ENCODE data around the gene MTF1.

DNA sequence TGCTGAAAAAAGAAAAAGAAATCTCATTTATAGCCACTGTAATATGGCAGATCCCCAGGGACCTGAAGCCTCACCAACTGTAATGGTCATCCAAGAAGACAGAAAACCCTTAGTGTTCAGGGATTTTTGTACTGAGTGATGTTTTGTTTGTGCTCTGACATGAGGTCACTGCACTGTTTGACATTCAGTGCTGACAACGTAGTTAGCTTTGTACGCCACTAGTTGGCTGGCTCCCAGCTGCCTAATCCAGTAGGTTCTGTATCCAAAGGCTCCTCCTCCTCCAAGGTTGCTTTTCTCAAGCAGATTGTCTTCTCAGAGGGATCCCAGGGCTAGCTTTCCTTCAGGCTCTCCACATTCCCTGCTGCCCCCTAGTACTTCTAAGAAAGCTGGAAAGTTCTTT lies 41.9 kb downstream of the MTF1 start:
- TF ChIP-seq SRF (IDR thresholded peaks at IDR 0.05; ENCODE audit: low read depth) (no peak), SIN3A (IDR thresholded peaks at IDR 0.05; ENCODE audit: low read depth) (no peak), POLR2AphosphoS5 (IDR thresholded peaks at IDR 0.05; ENCODE audit: low read depth, low read length) (no peak), EZH2 (IDR thresholded peaks at IDR 0.05) (no peak), EGR1 (IDR thresholded peaks at IDR 0.05; ENCODE audit: low read depth) (no peak), FOSL1 (IDR thresholded peaks at IDR 0.05; ENCODE audit: low read depth) (no peak), POLR2A (IDR thresholded peaks at IDR 0.05; ENCODE audit: borderline replicate concordance, extremely low read depth, insufficient read depth, insufficient read length) (no peak), SP1 (IDR thresholded peaks at IDR 0.05; ENCODE audit: low read depth) (no peak), ZFX (IDR thresholded peaks at IDR 0.05) (no peak)
- TF ChIP-seq, protein P1, sequence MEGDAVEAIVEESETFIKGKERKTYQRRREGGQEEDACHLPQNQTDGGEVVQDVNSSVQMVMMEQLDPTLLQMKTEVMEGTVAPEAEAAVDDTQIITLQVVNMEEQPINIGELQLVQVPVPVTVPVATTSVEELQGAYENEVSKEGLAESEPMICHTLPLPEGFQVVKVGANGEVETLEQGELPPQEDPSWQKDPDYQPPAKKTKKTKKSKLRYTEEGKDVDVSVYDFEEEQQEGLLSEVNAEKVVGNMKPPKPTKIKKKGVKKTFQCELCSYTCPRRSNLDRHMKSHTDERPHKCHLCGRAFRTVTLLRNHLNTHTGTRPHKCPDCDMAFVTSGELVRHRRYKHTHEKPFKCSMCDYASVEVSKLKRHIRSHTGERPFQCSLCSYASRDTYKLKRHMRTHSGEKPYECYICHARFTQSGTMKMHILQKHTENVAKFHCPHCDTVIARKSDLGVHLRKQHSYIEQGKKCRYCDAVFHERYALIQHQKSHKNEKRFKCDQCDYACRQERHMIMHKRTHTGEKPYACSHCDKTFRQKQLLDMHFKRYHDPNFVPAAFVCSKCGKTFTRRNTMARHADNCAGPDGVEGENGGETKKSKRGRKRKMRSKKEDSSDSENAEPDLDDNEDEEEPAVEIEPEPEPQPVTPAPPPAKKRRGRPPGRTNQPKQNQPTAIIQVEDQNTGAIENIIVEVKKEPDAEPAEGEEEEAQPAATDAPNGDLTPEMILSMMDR (IDR thresholded peaks at IDR 0.05 in 2 of 3, conservative IDR thresholded peaks at IDR 0.05 in 1 of 3; ENCODE audit: borderline replicate concordance in 1 of 3, insufficient read depth in 1 of 3, low read depth in 2 of 3, low read length in 2 of 3), result no peak
- TF ChIP-seq, protein P2, sequence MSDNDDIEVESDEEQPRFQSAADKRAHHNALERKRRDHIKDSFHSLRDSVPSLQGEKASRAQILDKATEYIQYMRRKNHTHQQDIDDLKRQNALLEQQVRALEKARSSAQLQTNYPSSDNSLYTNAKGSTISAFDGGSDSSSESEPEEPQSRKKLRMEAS (IDR thresholded peaks at IDR 0.05), result no peak
